Fibroblast of lung (primary cell): ENCODE results near the gene NUDCD3. TPM values are rescaled to one million over a fixed set of nuclear protein-coding genes. Genes with fewer than 3 reads are reported as not detected.

Source experiments
- DNase-seq, 2 donors: peaks; one replicate each; pipeline versions ENCODE4 v3.0.0 to v3.0.0-alpha.2; 2010; ENCODE audit warnings: low read depth in 2 of 2
- H2AFZ ChIP-seq: 2 replicates; pipeline ENCODE4 v1.5.1; 2012; ENCODE audit warnings: low read length, control low read depth, inconsistent platforms
- H3K27ac ChIP-seq: 2 replicates; pipeline ENCODE4 v1.5.1; 2011; ENCODE audit warnings: low read length, control low read depth; ENCODE audit not compliant: insufficient read depth
- H3K27me3 ChIP-seq: 2 replicates; pipeline ENCODE4 v1.5.1; 2011; ENCODE audit warnings: mild to moderate bottlenecking, low read length; ENCODE audit not compliant: control insufficient read depth, insufficient read depth
- H3K36me3 ChIP-seq: 2 replicates; pipeline ENCODE4 v1.5.1; 2011; ENCODE audit warnings: low read length; ENCODE audit not compliant: control insufficient read depth, insufficient read depth
- H3K4me1 ChIP-seq: 2 replicates; pipeline ENCODE4 v1.5.1; 2011; ENCODE audit warnings: low read length; ENCODE audit not compliant: control insufficient read depth, insufficient read depth; ENCODE audit errors: extremely low read depth
- H3K4me2 ChIP-seq: 2 replicates; pipeline ENCODE4 v1.5.1; 2011; ENCODE audit warnings: low read length, control low read depth; ENCODE audit not compliant: insufficient read depth; ENCODE audit errors: extremely low read depth
- H3K4me3 ChIP-seq, 4 experiments: fragments of 200-600 bp in 1 of 4; sonication (generic) in 1 of 4; replicated peaks in 1 of 4; 2 replicates each; pipeline ENCODE4 v1.5.1; 2011 to 2016; ENCODE audit warnings: low read length in 4 of 4, low read depth in 3 of 4, mild to moderate bottlenecking in 3 of 4, control low read depth in 2 of 4, inconsistent platforms in 1 of 4, mixed read lengths in 1 of 4; ENCODE audit not compliant: insufficient read depth in 1 of 4; ENCODE audit errors: control extremely low read depth in 1 of 4
- H3K79me2 ChIP-seq: 2 replicates; pipeline ENCODE4 v1.5.1; 2012; ENCODE audit warnings: mild to moderate bottlenecking, low read length, inconsistent platforms; ENCODE audit not compliant: control insufficient read depth, insufficient read depth
- H3K9ac ChIP-seq: 2 replicates; pipeline ENCODE4 v1.5.1; 2011; ENCODE audit warnings: mild to moderate bottlenecking, low read length, control low read depth; ENCODE audit not compliant: insufficient read depth
- H3K9me3 ChIP-seq: 2 replicates; pipeline ENCODE4 v1.5.1; 2012; ENCODE audit warnings: low read depth, low read length; ENCODE audit not compliant: control insufficient read depth, insufficient read depth
- H4K20me1 ChIP-seq: 2 replicates; pipeline ENCODE4 v1.5.1; 2011; ENCODE audit warnings: low read length; ENCODE audit not compliant: control insufficient read depth, insufficient read depth; ENCODE audit errors: extremely low read depth
- EZH2 ChIP-seq: IDR thresholded peaks from 2 replicates; pipeline ENCODE4 v1.5.1; 2012; ENCODE audit warnings: low read length, control low read depth, mild to moderate bottlenecking; ENCODE audit errors: missing control alignments
- polyA plus RNA-seq, 2 donors: library from polyadenylated mRNA; depleted of rRNA in 1 of 2; stranded (reverse) in 1 of 2; unstranded in 1 of 2; fragments of >200 nt; gene quantifications; 2 replicates each; pipeline ENCODE4 v1.2.1, GENCODE V29; 2011 to 2012; ENCODE audit warnings: missing spikeins in 1 of 2
- total RNA-seq: library from RNA; depleted of rRNA; stranded (reverse); fragments of >200 nt; gene quantifications from 2 replicates; pipeline ENCODE4 v1.2.1, GENCODE V29; 2014
- TF ChIP-seq, protein P1 (sequence below), 2 donors: IDR thresholded peaks in 1 of 2; conservative IDR thresholded peaks in 1 of 2; 1 replicate in 1 of 2; 2 replicates in 1 of 2; pipeline ENCODE4 v1.5.1; 2011 to 2012; ENCODE audit warnings: low read length in 2 of 2, control low read depth in 1 of 2, inconsistent platforms in 1 of 2, low read depth in 1 of 2, mild to moderate bottlenecking in 1 of 2

Gene NUDCD3
- total and polyA plus RNA-seq, 2 donors (not counting 1 experiment from before 2014, with no cell fraction given), result 51.9 to 68.7 TPM

DNA sequence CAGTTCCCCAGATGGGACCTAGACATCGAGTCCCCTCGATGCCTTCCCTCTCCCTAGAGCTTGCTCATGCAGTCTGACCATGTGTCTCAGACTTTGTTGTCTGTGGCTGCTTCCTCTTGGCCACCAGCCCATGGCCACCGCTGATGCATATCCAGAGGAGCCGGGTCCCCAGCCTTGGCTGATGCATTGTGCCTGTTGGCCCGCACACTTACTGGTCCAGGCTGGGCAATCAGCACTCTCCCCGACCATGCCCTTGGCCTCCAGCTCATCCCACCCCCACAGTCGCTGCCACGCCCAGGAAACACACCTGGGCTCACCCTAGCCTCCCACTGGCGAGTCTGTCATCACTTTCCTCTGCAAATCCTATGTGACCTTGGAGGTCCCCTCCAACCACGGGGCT is 40.5 kb upstream of the NUDCD3 start:
- Histone ChIP-seq H3K4me1 (peaks cover 6% of the 10 kb centered on the region), H3K27me3 (no peaks in the 10 kb centered on the region), H2AFZ (no peak overlapping the region), H3K9me3 (no peaks in the 10 kb centered on the region), H3K79me2 (no peaks in the 10 kb centered on the region), H4K20me1 (no peaks in the 10 kb centered on the region), H3K4me3 (no peak overlapping the region), H3K27ac (no peak overlapping the region), H3K36me3 (no peaks in the 10 kb centered on the region), H3K4me2 (no peak overlapping the region), H3K9ac (no peak overlapping the region)
- TF ChIP-seq, protein P1, sequence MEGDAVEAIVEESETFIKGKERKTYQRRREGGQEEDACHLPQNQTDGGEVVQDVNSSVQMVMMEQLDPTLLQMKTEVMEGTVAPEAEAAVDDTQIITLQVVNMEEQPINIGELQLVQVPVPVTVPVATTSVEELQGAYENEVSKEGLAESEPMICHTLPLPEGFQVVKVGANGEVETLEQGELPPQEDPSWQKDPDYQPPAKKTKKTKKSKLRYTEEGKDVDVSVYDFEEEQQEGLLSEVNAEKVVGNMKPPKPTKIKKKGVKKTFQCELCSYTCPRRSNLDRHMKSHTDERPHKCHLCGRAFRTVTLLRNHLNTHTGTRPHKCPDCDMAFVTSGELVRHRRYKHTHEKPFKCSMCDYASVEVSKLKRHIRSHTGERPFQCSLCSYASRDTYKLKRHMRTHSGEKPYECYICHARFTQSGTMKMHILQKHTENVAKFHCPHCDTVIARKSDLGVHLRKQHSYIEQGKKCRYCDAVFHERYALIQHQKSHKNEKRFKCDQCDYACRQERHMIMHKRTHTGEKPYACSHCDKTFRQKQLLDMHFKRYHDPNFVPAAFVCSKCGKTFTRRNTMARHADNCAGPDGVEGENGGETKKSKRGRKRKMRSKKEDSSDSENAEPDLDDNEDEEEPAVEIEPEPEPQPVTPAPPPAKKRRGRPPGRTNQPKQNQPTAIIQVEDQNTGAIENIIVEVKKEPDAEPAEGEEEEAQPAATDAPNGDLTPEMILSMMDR (conservative IDR thresholded peaks at IDR 0.05 in 1 of 2, IDR thresholded peaks at IDR 0.05 in 1 of 2; ENCODE audit: low read depth in 1 of 2, low read length in 2 of 2), result no peak
- no peak for TF ChIP-seq EZH2
- no peak for DNase-seq

DNA sequence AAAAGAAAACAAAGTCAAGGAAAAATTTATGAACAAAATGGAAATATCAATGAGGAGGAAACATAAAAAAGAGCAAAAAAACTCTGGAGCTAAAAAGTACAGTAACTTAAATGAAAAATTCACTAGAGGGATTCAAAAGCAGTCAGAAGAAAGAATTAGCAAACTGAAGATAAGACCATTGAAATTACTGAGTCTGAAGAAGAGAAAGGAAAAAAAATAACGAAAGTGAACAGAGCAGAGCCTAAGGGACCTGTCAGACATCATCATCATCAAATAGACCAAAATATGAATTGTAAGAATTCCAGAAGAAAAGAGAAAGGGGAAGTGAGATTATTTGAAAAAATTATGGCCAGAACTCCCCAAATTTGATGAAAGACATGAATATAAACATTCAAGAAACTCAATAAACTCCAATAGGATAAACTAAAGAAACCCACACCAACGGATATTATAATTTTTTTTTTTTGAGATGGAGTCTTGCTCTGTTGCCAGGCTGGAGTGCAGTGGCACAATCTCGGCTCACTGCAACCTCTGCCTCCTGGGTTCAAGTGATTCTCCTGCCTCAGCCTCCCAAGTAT is 34.4 kb upstream of the NUDCD3 start:
- no peaks in the 10 kb centered on the region for H4K20me1 ChIP-seq
- no peak overlapping the region for H3K4me3 ChIP-seq
- H2AFZ ChIP-seq, result no peak overlapping the region
- DNase-seq, result no peak
- no peak overlapping the region for H3K9ac ChIP-seq
- no peak overlapping the region for H3K4me2 ChIP-seq
- no peaks in the 10 kb centered on the region for H3K79me2 ChIP-seq
- H3K36me3 ChIP-seq, result no peaks in the 10 kb centered on the region
- no peaks in the 10 kb centered on the region for H3K4me1 ChIP-seq
- H3K27ac ChIP-seq, result no peak overlapping the region
- peaks cover 5% of the 10 kb centered on the region for H3K27me3 ChIP-seq
- H3K9me3 ChIP-seq, result no peaks in the 10 kb centered on the region
- TF ChIP-seq, protein P1 (conservative IDR thresholded peaks at IDR 0.05 in 1 of 2, IDR thresholded peaks at IDR 0.05 in 1 of 2; ENCODE audit: low read depth in 1 of 2, low read length in 2 of 2), result no peak
- TF ChIP-seq EZH2, result no peak

DNA sequence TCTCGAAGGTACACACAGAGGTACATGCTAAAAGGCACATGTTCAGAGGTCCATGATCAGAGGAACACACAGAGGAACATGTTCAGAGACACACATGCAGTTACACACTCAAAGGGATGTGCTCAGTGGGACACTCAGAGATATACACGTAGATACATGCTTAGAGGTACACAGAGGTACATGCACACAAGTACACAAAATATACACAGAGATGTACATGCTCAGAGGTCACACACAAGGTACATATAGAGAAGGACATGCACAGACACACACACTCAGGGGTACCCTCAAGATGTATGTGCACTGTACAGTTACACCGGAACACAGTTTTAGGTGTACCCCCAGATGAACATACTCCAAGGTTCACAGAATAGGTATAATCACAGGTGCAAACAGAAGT is 31.9 kb upstream of the NUDCD3 start:
- Histone ChIP-seq H3K4me3 (no peak overlapping the region), H3K79me2 (no peaks in the 10 kb centered on the region), H3K4me1 (no peaks in the 10 kb centered on the region), H3K27me3 (peaks cover 7% of the 10 kb centered on the region), H3K4me2 (no peak overlapping the region), H3K36me3 (no peaks in the 10 kb centered on the region), H4K20me1 (no peaks in the 10 kb centered on the region), H3K9ac (no peak overlapping the region), H3K9me3 (no peaks in the 10 kb centered on the region), H3K27ac (no peak overlapping the region), H2AFZ (no peak overlapping the region)
- no peak for DNase-seq
- TF ChIP-seq EZH2, result no peak
- TF ChIP-seq, protein P1 (conservative IDR thresholded peaks at IDR 0.05 in 1 of 2, IDR thresholded peaks at IDR 0.05 in 1 of 2; ENCODE audit: low read depth in 1 of 2, low read length in 2 of 2), result no peak
